Mucosa of stomach (tissue), 1 donor: ENCODE data around the gene GALNT2.
A peak's percentile ranks its signal among the peaks of the same experiment; 100 is the strongest.

Experiments used
- H3K27me3 ChIP-seq: one replicate; pipeline ENCODE4 v1.7.0; 2013; ENCODE audit warnings: mild to moderate bottlenecking, low read length; ENCODE audit not compliant: control insufficient read depth, insufficient read depth
- H3K36me3 ChIP-seq: one replicate; pipeline ENCODE4 v1.7.0; 2013; ENCODE audit warnings: low read length; ENCODE audit not compliant: control insufficient read depth, insufficient read depth
- H3K4me1 ChIP-seq: one replicate; pipeline ENCODE4 v1.7.0; 2013; ENCODE audit warnings: mild to moderate bottlenecking, low read length; ENCODE audit not compliant: control insufficient read depth, insufficient read depth
- H3K4me3 ChIP-seq: one replicate; pipeline ENCODE4 v1.7.0; 2013; ENCODE audit warnings: low read length
- H3K9ac ChIP-seq: one replicate; pipeline ENCODE4 v1.7.0; 2013; ENCODE audit warnings: mild to moderate bottlenecking, low read length, moderate library complexity
- H3K9me3 ChIP-seq: one replicate; pipeline ENCODE4 v1.7.0; 2013; ENCODE audit warnings: mild to moderate bottlenecking, low read length, moderate library complexity; ENCODE audit not compliant: control insufficient read depth
- donor health status: Pancreatic carcinoma.

Gene GALNT2

GRCh38 chr1:230204842-230205241 lies 137.8 kb downstream of the GALNT2 start:
- Histone ChIP-seq H3K4me3 (no peak overlapping the region), H3K4me1 (peaks cover 47% of the 10 kb centered on the region), H3K9me3 (no peaks in the 10 kb centered on the region), H3K9ac (no peak overlapping the region), H3K36me3 (no peaks in the 10 kb centered on the region), H3K27me3 (no peaks in the 10 kb centered on the region)

DNA sequence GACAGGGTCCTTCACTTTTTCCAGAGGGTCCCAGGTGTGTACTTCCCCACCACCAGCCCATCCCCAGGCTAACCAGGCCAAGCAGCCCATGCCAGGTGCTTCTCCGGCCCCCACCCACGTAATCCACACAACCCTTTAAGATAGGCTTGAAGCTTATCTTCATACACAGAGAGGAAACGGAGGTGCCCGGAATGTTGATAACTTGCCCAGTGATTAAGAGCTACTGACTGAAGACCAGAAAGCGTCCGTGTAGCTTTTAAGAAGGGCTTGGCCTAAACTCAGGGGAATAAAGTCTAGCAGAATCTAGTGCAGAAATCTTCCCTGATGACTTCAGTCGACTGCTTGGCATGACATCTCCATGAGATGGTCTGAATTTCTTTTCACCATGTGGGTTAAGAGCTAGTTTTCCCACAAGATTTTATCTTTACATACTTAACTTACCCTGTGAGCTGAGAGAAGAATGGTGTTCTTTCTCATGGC lies 138.7 kb downstream of the GALNT2 start:
- no peaks in the 10 kb centered on the region for H3K36me3 ChIP-seq
- no peak overlapping the region for H3K4me3 ChIP-seq
- peaks cover 56% of the 10 kb centered on the region for H3K4me1 ChIP-seq
- no peak overlapping the region for H3K9ac ChIP-seq
- no peaks in the 10 kb centered on the region for H3K9me3 ChIP-seq
- H3K27me3 ChIP-seq, result no peaks in the 10 kb centered on the region

DNA sequence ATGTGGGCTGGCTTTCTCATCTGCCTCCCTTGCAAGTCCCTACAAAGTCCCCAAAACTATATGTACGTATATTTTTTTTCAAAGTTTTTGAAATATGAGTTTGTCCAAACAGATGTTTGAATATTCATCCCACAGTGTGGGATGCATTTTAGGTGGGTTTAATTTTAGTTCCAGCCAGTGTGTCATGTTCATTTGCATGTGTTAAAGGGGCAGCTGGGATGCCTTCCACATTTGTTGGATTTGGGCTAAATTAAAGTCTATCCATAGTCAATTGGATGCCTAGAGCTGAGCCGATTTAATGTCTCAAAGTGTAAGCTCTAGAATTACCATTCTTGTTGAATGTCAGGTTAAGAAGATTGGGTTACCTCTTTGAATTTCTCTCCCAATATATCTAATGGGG lies 139.2 kb downstream of the GALNT2 start:
- H3K4me1 ChIP-seq, result peaks cover 61% of the 10 kb centered on the region

DNA sequence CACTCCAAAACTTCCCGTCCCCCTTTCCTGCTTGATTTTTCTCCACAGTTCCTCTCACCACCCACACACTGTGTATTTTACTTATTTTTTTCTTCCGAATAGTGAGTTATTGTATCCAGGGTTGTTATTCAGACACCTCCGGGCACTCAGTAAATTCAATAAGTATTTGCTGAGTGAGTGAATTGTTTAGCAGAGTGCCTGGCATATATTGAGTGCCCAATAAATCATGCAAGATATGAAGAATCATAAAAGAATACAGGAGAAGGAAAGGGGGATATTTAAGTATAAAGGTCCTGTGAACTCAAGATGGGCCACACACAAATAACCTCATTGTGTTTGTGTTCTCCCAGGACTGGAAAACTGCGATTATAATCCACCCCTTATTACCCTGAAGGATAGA lies 139.9 kb downstream of the GALNT2 start:
- no peaks in the 10 kb centered on the region for H3K9me3 ChIP-seq
- no peak overlapping the region for H3K9ac ChIP-seq
- no peaks in the 10 kb centered on the region for H3K36me3 ChIP-seq
- no peak overlapping the region for H3K4me3 ChIP-seq
- H3K27me3 ChIP-seq, result no peaks in the 10 kb centered on the region
- H3K4me1 ChIP-seq, result peaks cover 68% of the 10 kb centered on the region

More for the DNA sequence above, 139.2 kb downstream of the GALNT2 start:
- Histone ChIP-seq H3K9ac (no peak overlapping the region), H3K36me3 (no peaks in the 10 kb centered on the region), H3K4me3 (no peak overlapping the region), H3K27me3 (no peaks in the 10 kb centered on the region), H3K9me3 (no peaks in the 10 kb centered on the region)

DNA sequence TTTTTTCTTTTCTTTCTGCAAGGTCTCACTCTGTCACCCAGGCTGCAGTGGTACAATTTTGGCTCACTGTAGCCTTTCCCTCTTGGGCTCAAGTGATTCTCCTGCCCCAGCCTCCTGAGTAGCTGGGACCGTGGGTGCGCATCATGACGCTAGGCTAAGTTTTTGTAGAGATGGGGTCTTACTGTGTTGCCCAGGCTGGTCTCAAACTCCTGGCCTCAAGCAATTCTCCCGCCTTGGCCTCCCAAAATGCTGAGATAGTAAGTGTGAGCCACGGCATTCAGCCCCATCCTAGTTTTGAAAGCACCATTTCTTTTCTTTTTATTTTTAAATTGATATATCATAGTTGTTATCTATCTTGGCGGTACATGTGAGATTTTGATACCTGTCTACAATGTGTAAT lies 140.6 kb downstream of the GALNT2 start:
- H3K4me1 ChIP-seq, result peaks cover 75% of the 10 kb centered on the region
- no peaks in the 10 kb centered on the region for H3K27me3 ChIP-seq

DNA sequence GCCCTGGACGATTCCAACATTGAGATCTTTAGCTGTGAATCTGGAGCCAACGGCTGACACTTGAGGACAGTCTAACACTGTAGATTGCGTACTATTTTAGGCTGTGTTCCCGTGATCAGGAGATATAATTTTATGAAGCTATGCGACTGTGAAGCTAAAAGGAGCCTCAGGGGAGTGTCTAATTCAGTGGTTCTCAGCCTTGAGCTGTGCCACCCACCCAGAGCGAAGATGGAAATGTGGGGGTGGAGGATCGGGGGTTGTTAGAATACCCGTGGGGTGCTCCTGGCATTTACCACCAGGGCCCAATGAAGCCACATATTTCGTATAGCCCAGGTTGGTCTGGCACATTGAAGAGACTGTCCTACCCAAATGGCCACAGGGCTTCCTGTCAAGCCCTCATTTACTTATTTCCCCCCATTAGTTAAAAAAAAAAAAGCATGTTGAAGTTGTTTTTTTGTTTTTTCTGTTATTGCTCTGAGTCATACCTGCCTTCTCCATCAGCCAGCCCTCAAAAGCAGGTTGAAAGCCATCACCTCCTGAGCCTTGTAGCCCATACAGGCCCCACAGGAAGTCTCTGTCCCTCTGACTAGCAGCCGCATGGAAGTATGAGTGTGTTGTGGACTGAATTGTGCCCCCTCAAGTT lies 141.7 kb downstream of the GALNT2 start:
- peaks cover 78% of the 10 kb centered on the region for H3K4me1 ChIP-seq
- no peak overlapping the region for H3K9ac ChIP-seq
- H3K36me3 ChIP-seq, result no peaks in the 10 kb centered on the region
- H3K9me3 ChIP-seq, result no peaks in the 10 kb centered on the region
- no peak overlapping the region for H3K4me3 ChIP-seq
- no peaks in the 10 kb centered on the region for H3K27me3 ChIP-seq

More for the DNA sequence above, 140.6 kb downstream of the GALNT2 start:
- H3K4me3 ChIP-seq, result no peak overlapping the region
- no peak overlapping the region for H3K9ac ChIP-seq
- H3K36me3 ChIP-seq, result no peaks in the 10 kb centered on the region
- H3K9me3 ChIP-seq, result no peaks in the 10 kb centered on the region

DNA sequence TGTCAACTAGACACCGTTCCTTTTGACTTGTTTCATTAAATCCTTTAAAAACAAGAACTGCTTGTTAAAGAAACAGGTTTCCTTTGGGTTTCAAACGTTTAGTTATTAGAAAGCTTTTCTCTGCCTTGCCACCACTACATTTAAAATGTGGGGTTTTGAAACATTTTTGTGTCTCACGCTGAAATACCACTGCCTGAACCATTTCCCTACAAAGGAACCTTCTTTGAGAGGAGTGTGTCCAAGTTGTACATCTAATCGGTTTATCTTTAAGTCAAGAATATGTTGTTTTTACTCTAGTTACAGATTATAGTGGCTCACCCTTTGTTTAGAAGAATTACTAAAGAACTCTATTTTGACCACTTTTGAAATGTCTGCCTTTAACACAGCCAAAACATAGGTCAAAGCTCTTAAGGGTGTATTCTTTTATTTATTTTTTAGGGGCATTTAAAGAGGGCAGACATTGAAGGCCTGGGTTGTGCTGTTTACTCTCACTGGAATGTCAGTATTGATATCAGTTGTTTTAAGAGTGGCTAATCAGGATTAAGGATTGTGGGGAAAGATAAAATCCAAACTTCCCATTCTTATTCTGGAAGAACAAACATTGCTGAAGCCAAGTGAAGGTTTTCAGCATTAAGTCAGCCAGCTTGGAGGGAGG lies 143.4 kb downstream of the GALNT2 start:
- H3K9me3 ChIP-seq, result no peaks in the 10 kb centered on the region
- no peaks in the 10 kb centered on the region for H3K27me3 ChIP-seq
- H3K4me3 ChIP-seq, result no peak overlapping the region
- H3K36me3 ChIP-seq, result no peaks in the 10 kb centered on the region
- H3K9ac ChIP-seq, result no peak overlapping the region
- peaks cover 76% of the 10 kb centered on the region for H3K4me1 ChIP-seq

DNA sequence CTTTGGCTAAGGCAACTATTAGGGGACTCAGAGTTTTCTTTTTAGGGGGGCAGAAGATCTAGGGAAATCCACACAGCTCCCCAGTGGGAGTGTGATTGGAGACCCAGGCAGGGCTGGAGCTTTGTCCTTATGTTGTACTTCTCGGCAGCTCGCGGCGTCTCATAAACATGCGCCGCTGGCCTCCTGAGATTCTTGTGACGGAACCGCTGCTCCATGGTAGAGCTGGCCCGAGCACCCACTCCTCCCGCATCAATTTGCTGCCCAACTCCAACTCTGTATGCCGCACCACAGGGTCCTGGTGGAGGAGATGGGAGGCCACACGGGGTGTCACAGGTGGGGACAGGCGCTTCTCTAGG lies 143.9 kb downstream of the GALNT2 start:
- Histone ChIP-seq H3K9ac (no peak overlapping the region), H3K4me3 (no peak overlapping the region), H3K4me1 (peaks cover 76% of the 10 kb centered on the region)

GRCh38 chr1:230211436-230212145 lies 144.6 kb downstream of the GALNT2 start:
- Histone ChIP-seq H3K4me3 (no peak overlapping the region), H3K36me3 (no peaks in the 10 kb centered on the region), H3K9ac (no peak overlapping the region), H3K27me3 (no peaks in the 10 kb centered on the region), H3K4me1 (peaks cover 71% of the 10 kb centered on the region), H3K9me3 (no peaks in the 10 kb centered on the region)

More for the DNA sequence above, 143.9 kb downstream of the GALNT2 start:
- H3K36me3 ChIP-seq, result no peaks in the 10 kb centered on the region
- no peaks in the 10 kb centered on the region for H3K9me3 ChIP-seq
- H3K27me3 ChIP-seq, result no peaks in the 10 kb centered on the region

- H3K9ac ChIP-seq, result no peak overlapping the region
- no peaks in the 10 kb centered on the region for H3K9me3 ChIP-seq
- no peak overlapping the region for H3K4me3 ChIP-seq
- no peaks in the 10 kb centered on the region for H3K27me3 ChIP-seq
- H3K4me1 ChIP-seq, result peaks cover 62% of the 10 kb centered on the region
- H3K36me3 ChIP-seq, result no peaks in the 10 kb centered on the region
These were observed 145.4 kb downstream of the GALNT2 start for GRCh38 chr1:230212405-230212936.

DNA sequence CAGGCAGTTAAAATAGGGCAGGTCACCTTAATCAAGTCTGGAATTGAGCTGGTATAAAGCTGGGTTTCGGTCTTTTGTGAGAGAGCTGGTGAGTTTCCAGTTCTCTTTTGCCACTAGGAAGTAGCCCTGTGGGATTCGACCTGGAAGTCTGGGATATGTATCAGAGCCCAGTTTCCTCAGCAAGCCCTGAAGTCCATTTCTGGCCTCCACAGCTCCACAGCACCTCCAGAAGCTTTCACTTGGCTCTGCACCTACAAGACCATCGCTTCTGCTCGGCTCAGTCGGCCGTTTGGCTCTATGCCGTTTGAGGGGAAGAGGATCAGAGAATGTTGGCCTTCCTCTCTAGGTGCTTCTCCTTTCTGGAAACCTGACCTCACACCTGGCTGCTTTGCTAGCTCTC lies 148.0 kb downstream of the GALNT2 start:
- H3K4me3 ChIP-seq, result no peak overlapping the region
- no peaks in the 10 kb centered on the region for H3K36me3 ChIP-seq
- no peaks in the 10 kb centered on the region for H3K9me3 ChIP-seq
- peak overlapping the region; percentile 6 for H3K9ac ChIP-seq
- no peaks in the 10 kb centered on the region for H3K27me3 ChIP-seq
- peaks cover 45% of the 10 kb centered on the region for H3K4me1 ChIP-seq

GRCh38 chr1:230215529-230215928 lies 148.5 kb downstream of the GALNT2 start:
- H3K9me3 ChIP-seq, result no peaks in the 10 kb centered on the region
- peak overlapping the region; percentile 6 for H3K9ac ChIP-seq
- H3K4me3 ChIP-seq, result no peak overlapping the region
- peaks cover 43% of the 10 kb centered on the region for H3K4me1 ChIP-seq
- H3K27me3 ChIP-seq, result no peaks in the 10 kb centered on the region
- no peaks in the 10 kb centered on the region for H3K36me3 ChIP-seq
